ENCODE data around the gene KIF2B.
"Not testable (repeated sequence)": the region's sequence is repeated elsewhere in the genome, so short reads cannot be mapped to it uniquely, and the experiment has no call there.

The KIF2B gene

GRCh38 chr17:53822764-53823163 is at the start of gene KIF2B:
Gene KIF2B, plus strand, starts transcription at chr17:53822927. Its CDS starts 107 bp downstream, at chr17:53823034.
- no peak for DNase-seq (ENCODE audit: low read depth)

GRCh38 chr17:53780320-53780719 is 42.4 kb upstream of the KIF2B start:
- DNase-seq (ENCODE audit: low read depth) = no peak

GRCh38 chr17:53791551-53791950 is 31.2 kb upstream of the KIF2B start:
- no peak for DNase-seq (ENCODE audit: low read depth)

GRCh38 chr17:53792451-53792850 is 30.3 kb upstream of the KIF2B start:
- no peak for DNase-seq (ENCODE audit: low read depth)

GRCh38 chr17:53792997-53793396 is 29.7 kb upstream of the KIF2B start:
- DNase-seq (ENCODE audit: low read depth) = no peak

GRCh38 chr17:53794875-53795274 is 27.9 kb upstream of the KIF2B start:
- DNase-seq (ENCODE audit: low read depth) = no peak

- DNase-seq (ENCODE audit: low read depth) = no peak
Measured at GRCh38 chr17:53796642-53797041, 26.1 kb upstream of the KIF2B start.

GRCh38 chr17:53797501-53797900 is 25.2 kb upstream of the KIF2B start:
- no peak for DNase-seq (ENCODE audit: low read depth)

GRCh38 chr17:53804437-53804836 is 18.3 kb upstream of the KIF2B start:
- no peak for DNase-seq (ENCODE audit: low read depth)

GRCh38 chr17:53806473-53806872 is 16.3 kb upstream of the KIF2B start:
- DNase-seq (ENCODE audit: low read depth) = no peak

GRCh38 chr17:53807286-53807685 is 15.4 kb upstream of the KIF2B start:
- DNase-seq (ENCODE audit: low read depth) = no peak

- no peak for DNase-seq (ENCODE audit: low read depth)
Measured at GRCh38 chr17:53818271-53818670, 4.5 kb upstream of the KIF2B start.

GRCh38 chr17:53818929-53819328 is 3.8 kb upstream of the KIF2B start:
- DNase-seq (ENCODE audit: low read depth) = no peak

GRCh38 chr17:53819956-53820355 is 2.8 kb upstream of the KIF2B start:
- no peak for DNase-seq (ENCODE audit: low read depth)

GRCh38 chr17:53823341-53824050 is 769 bp downstream of the KIF2B start:
- DNase-seq (ENCODE audit: low read depth) = no peak

- not testable (repeated sequence) for DNase-seq (ENCODE audit: low read depth)
Measured at GRCh38 chr17:53834771-53835170, 12.0 kb downstream of the KIF2B start.

GRCh38 chr17:53837131-53837530 is 14.4 kb downstream of the KIF2B start:
- no peak for DNase-seq (ENCODE audit: low read depth)

- no peak for DNase-seq (ENCODE audit: low read depth)
Measured at GRCh38 chr17:53844491-53845107, 21.9 kb downstream of the KIF2B start.

- DNase-seq (ENCODE audit: low read depth) = not testable (repeated sequence)
Measured at GRCh38 chr17:53871128-53871527, 48.4 kb downstream of the KIF2B start.
